GM12892 (cell line): ENCODE measurements around the gene USP3.

Experiments
- DNase-seq: peaks from one replicate; pipeline ENCODE4 v3.0.0; 2011; ENCODE audit not compliant: insufficient read length
- FAIRE-seq: peaks from 2 replicates; lab custom pipeline; 2011; peaks lifted over from hg19 to GRCh38; lab: Jason Lieb, UNC
- POLR2A ChIP-seq: IDR thresholded peaks from 2 replicates; pipeline ENCODE4 v1.6.1; 2011; ENCODE audit warnings: low read depth, low read length, control low read depth
- POLR2AphosphoS5 ChIP-seq: IDR thresholded peaks from 2 replicates; pipeline ENCODE4 v1.6.1; 2011; ENCODE audit warnings: low read depth, low read length, control low read depth
- TAF1 ChIP-seq: IDR thresholded peaks from 2 replicates; pipeline ENCODE4 v1.6.1; 2011; ENCODE audit warnings: low read depth, mild to moderate bottlenecking, control low read depth, low read length, borderline replicate concordance

Gene USP3

GRCh38 chr15:63640146-63640545, 135.8 kb downstream of the USP3 start:
- no peak for FAIRE-seq
- TF ChIP-seq TAF1 (no peak), POLR2A (no peak), POLR2AphosphoS5 (no peak)
- DNase-seq = no peak
